IgD-negative memory B cell (primary cell): ENCODE results near the gene SMIM14. TPM values are rescaled to one million over a fixed set of nuclear protein-coding genes. Genes with fewer than 3 reads are reported as not detected.
"Not testable (repeated sequence)": the region's sequence is repeated elsewhere in the genome, so short reads cannot be mapped to it uniquely, and the experiment has no call there.

Experiments used
- H3K27ac Mint-ChIP-seq, 3 donors: one replicate each; pipeline ENCODE4 v1.8.0; 2020 to 2022; ENCODE audit warnings: mild to moderate bottlenecking in 3 of 3, mixed read lengths in 3 of 3, moderate library complexity in 1 of 3
- H3K27me3 Mint-ChIP-seq: one replicate; pipeline ENCODE4 v1.8.0; 2021; ENCODE audit warnings: mixed read lengths
- H3K36me3 Mint-ChIP-seq: one replicate; pipeline ENCODE4 v1.8.0; 2020; ENCODE audit warnings: mild to moderate bottlenecking, mixed read lengths
- H3K4me1 Mint-ChIP-seq, 3 donors: one replicate each; pipeline ENCODE4 v1.8.0; 2020 to 2022; ENCODE audit warnings: mixed read lengths in 3 of 3, mild to moderate bottlenecking in 1 of 3
- H3K4me3 Mint-ChIP-seq, 4 donors: one replicate each; pipeline ENCODE4 v1.8.0; 2020 to 2022; ENCODE audit warnings: mild to moderate bottlenecking in 4 of 4, mixed read lengths in 4 of 4, moderate library complexity in 3 of 4
- H3K9me3 Mint-ChIP-seq, 3 donors: one replicate each; pipeline ENCODE4 v1.8.0; 2020 to 2021; ENCODE audit warnings: mixed read lengths in 3 of 3, mild to moderate bottlenecking in 1 of 3
- polyA plus RNA-seq: library from polyadenylated mRNA; unstranded; fragments of 300-500 nt; fragmentation: Illumina TruSeq; gene quantifications from one replicate; pipeline ENCODE4 v1.2.3, GENCODE V29; 2021

The SMIM14 gene
- polyA plus RNA-seq, 1 donor from 2014 or later = 189 TPM

DNA sequence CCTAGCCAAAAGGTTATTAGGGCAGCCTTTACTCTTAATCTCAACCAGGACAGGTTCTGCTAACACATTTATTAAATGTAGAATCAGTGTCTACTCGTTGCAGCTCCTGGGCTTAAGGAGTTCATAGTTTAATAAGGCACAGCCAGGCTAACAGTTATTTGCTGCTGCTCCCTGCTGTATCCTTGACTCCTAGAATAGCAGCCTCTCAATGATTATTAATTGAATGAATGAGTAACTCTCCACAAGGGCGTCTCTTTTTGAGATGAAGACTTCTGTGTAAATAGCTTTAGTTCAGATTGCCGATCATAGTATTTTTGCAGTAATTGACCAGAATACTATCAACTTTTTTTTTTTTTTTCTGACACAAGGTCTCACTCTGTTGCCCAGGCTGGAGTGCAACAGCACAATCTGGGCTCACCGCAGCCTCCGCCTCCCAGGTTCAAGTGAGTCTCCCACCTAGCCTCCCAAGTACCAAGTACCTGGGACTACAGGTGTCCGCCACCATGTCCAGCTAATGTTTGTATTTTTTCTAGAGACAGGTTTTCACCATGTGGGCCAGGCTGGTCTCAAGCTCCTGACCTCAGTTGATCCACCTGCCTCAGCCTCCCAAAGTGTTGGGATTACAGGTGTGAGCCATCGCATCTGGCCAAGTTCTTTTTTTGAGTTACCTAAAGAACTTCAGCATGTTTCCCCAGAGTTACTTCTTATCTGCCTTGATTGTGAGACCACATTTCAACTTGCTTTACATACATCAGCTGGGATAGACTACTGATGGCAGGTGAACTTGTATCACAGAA is 114.3 kb downstream of the SMIM14 start:
- no peak overlapping the region for H3K27ac Mint-ChIP-seq
- no peaks in the 10 kb centered on the region for H3K27me3 Mint-ChIP-seq
- H3K36me3 Mint-ChIP-seq = no peaks in the 10 kb centered on the region
- H3K4me3 Mint-ChIP-seq = peak overlapping the region in 1 of 4 donors; percentile 53
- H3K9me3 Mint-ChIP-seq = no peaks in the 10 kb centered on the region
- H3K4me1 Mint-ChIP-seq = peaks cover 14 to 19% (median 19%) of the 10 kb centered on the region in 3 donors

DNA sequence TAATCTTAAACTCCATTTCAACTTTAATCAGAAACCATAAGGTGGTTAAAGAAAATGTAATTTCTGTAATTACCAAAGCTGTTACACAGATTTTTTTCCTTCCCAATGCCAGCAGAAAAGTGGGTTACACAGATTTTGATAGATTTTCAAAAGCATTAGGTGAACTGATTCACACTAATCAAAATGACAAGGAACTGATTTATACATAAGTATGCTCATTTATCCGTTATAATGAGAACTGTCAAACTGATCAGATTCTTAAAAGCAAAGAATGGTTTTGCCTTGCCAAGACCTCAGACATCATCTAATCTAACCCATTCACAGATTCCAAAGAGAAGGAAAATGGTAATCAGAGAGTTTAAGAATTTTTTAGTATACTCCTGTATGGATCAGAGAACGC is 116.6 kb downstream of the SMIM14 start:
- Mint-ChIP-seq H3K36me3 (peaks cover 1% of the 10 kb centered on the region), H3K4me3 (peak overlapping the region in 1 of 4 donors; percentile 13)

DNA sequence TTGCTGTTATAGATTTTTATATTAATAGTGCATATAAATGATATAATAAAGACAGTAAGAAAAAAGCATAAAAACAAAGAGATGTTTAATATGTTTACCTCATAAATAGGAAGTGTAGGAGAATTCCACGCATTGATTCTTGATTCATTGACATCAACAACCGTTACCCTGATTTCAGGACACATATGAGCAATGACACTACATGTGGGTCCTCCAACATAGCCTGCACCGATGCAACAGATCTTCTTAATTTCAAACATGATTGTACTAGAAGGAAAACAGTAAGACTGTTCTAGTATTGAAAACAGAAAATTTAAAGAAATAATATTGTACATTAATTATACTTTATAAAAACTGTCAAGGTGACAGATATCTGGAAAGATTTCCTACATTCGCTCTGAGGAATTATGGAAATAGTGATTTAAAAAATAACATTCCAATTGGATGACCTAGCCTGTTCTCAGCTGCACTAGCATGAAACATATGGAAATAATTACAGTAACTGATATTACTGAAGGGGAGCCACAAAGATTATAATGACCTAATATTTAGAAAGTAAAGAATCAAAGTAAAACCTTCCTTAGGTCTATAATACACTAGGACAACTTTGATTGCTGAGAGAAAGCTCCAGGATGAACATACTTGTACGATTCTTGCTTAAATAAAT is 117.3 kb downstream of the SMIM14 start:
- H3K4me3 Mint-ChIP-seq = no peak overlapping the region
- no peaks in the 10 kb centered on the region for H3K27me3 Mint-ChIP-seq
- no peak overlapping the region for H3K27ac Mint-ChIP-seq
- H3K4me1 Mint-ChIP-seq = peaks cover 7 to 9% (median 8%) of the 10 kb centered on the region in 3 donors
- H3K36me3 Mint-ChIP-seq = peaks cover 1% of the 10 kb centered on the region
- no peaks in the 10 kb centered on the region for H3K9me3 Mint-ChIP-seq

More for the DNA sequence above, 116.6 kb downstream of the SMIM14 start:
- Mint-ChIP-seq H3K27ac (no peak overlapping the region), H3K4me1 (peaks cover 11 to 13% (median 12%) of the 10 kb centered on the region in 3 donors), H3K27me3 (no peaks in the 10 kb centered on the region), H3K9me3 (no peaks in the 10 kb centered on the region)

DNA sequence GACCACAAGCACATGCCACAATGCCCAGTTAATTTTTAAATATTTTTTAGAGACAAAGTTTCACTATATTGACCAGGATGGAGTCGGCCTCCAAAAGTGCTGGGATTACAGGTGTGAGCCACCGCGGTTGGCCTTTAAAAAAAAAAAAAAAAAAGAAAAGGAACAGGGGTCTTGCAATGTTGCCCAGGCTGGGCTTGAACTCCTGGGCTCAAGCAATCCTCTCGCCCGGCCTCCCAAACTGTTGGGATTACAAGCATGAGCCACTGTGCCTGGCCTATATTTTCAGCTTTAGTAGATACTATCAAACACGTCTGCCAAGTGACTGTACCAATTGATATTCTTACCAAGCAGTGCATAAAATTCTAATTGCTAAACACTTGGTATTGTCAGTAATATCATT is 120.2 kb downstream of the SMIM14 start:
- Mint-ChIP-seq H3K4me1 (no peaks in the 10 kb centered on the region), H3K27ac (no peak overlapping the region), H3K27me3 (no peaks in the 10 kb centered on the region), H3K4me3 (no peak overlapping the region), H3K36me3 (peaks cover 1% of the 10 kb centered on the region), H3K9me3 (no peaks in the 10 kb centered on the region)

DNA sequence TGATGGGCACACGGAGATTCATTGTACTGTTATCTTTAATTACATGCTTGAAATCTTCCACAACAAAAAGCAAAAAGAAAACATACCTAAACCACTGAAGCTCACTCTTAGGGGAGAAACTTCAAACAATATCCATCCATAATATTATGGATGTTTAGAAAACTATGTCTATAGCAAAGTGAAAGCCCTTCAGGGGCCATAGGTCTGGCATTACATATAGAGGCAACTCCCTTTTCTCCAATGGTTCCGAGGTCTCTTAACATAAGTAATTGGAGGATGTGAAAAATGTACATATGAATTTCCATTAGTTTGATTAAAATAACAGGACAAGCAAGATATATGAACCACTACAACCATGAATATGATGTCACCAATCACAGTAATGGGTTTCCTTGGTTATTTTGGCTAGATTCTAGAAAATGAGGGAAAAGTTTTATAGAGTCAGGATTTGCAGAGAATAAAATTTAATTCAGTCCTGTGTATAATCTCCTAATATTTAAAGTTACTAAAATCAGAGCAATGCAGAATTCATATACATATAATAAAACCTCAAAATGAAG is 122.2 kb downstream of the SMIM14 start:
- Mint-ChIP-seq H3K4me1 (no peaks in the 10 kb centered on the region), H3K36me3 (peaks cover 1% of the 10 kb centered on the region), H3K27ac (no peak overlapping the region), H3K27me3 (no peaks in the 10 kb centered on the region), H3K4me3 (no peak overlapping the region), H3K9me3 (no peaks in the 10 kb centered on the region)

DNA sequence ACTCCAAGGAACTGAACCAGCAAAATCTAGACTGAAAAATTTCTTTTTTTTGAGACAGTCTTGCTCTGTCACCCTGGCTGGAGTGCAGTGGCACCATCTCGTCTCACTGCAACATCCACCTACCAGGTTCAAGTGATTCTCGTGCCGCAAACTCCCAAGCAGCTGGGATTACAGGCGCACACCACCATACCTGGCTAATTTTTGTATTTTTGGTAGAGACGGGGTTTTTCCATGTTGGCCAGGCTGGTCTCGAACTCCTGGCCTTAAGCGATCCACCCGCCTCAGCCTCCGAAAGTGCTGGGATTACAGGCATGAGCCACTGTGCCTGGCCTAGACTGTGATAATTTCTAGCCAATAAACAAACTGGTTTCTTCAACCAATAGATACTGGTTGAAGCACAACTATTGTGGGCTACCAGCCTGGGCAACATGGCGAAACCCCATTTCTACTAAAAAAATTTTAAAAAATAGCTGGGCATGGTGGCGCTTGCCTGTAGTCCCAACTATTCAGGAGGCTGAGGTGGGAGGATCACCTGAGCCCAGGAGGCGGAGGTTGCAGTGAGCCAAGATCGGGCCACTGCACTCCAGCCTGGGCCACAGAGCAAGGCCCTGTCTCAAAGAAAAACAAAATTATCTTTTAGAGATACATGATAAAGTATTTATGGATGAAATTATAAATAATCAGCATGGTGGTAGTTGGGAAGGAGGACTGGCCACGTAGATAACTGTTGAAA is 122.8 kb downstream of the SMIM14 start:
- H3K36me3 Mint-ChIP-seq, H3K27ac Mint-ChIP-seq, H3K4me3 Mint-ChIP-seq, H3K4me1 Mint-ChIP-seq, H3K9me3 Mint-ChIP-seq, H3K27me3 Mint-ChIP-seq: not testable (repeated sequence)

DNA sequence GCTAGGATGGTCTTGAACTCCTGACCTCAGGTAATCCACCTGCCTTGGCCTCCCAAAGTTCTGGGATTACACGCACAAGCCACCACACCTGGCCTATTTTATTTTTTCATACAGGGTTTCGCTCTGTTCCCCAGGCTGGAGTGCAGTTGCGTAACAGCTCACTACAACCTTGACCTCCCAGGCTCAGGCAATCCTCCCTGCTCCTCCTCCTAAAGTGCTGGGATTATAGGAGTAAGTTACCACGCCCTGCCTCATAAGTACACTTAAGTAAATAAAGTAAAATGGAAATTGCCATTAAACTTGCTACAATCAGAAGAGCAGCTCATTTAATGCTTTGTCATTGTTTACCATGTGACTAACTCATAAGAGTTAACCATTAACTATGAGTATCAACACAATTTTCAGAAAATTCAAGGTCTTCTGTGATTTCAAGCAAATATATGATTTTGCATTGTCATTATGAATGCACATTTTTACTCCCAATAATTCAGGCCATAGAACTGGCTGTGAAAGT is 123.7 kb downstream of the SMIM14 start:
- no peaks in the 10 kb centered on the region for H3K9me3 Mint-ChIP-seq
- H3K36me3 Mint-ChIP-seq = peaks cover 1% of the 10 kb centered on the region
- no peaks in the 10 kb centered on the region for H3K27me3 Mint-ChIP-seq
- H3K4me3 Mint-ChIP-seq = no peak overlapping the region
- no peaks in the 10 kb centered on the region for H3K4me1 Mint-ChIP-seq
- H3K27ac Mint-ChIP-seq = no peak overlapping the region

DNA sequence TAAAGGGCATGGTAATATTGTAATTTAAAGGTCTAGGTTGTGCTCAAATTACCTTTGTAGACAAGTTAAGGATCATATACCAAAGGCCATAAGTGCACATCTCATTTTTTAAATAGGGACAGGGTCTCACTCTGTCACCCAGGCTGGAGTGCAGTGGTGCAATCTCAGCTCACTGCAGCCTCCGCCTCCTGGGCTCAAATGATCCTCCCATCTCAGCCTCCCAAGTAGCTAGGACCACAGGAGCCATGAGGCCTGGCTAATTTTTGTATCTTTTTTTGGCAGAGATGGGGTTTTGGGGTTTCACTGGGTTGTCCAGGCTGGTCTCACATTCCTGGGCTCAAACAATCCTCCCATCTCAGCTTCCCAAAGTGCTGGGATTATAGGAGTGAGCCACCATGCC is 124.4 kb downstream of the SMIM14 start:
- not testable (repeated sequence) for H3K27me3 Mint-ChIP-seq, H3K27ac Mint-ChIP-seq, H3K4me3 Mint-ChIP-seq, H3K36me3 Mint-ChIP-seq, H3K9me3 Mint-ChIP-seq, H3K4me1 Mint-ChIP-seq

DNA sequence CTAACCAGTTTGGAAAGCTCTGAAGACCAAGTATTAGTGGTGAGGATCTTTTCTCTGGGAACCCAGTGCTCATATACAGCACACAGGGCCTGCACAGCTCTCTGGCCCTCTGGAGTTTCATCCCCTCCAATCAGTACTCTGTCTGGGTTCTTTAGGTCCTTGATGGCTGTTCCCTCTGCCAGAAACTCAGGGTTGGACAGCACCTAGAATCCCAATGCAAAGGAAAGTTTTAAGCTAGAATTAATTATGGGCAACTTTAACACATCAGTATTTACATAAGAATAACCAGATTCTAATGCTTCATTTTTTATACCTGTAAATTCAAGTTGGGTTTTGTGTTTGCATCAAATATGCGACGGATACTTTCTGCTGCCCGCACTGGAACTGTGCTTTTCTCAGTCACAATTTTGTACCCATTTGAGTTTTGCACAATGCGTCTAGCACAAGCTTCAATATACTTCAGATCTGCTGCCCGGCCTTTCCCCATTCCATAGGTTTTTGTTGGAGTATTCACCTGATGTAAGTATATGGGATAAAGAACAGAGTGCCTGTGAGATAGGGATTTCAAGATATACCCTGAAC is 128.2 kb downstream of the SMIM14 start:
- Mint-ChIP-seq H3K36me3 (peaks cover 7% of the 10 kb centered on the region), H3K27me3 (no peaks in the 10 kb centered on the region), H3K9me3 (no peaks in the 10 kb centered on the region), H3K4me1 (no peaks in the 10 kb centered on the region), H3K4me3 (peak overlapping the region in 1 of 4 donors; percentile 12), H3K27ac (no peak overlapping the region)

DNA sequence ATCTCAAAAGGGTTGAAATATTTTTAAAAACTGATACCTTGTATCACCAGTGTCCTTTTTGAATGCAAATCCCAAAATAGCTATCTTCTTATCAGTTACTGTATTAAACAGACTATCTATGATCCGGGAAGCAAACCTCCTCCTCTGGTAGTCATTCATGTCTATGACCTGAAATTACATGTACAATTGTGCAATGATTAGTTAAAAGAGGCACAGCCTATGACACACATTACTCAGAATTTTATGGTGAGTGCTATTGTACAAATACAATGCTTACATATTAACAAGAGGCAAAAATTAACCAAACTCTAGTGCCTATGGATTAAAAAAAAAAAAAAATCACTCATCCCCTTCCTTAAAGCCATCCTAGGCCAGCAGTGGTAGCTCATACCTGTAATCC is 133.1 kb downstream of the SMIM14 start:
- Mint-ChIP-seq H3K36me3 (peaks cover 16% of the 10 kb centered on the region), H3K27ac (no peak overlapping the region), H3K4me3 (no peak overlapping the region), H3K27me3 (no peaks in the 10 kb centered on the region), H3K4me1 (no peaks in the 10 kb centered on the region), H3K9me3 (no peaks in the 10 kb centered on the region)

DNA sequence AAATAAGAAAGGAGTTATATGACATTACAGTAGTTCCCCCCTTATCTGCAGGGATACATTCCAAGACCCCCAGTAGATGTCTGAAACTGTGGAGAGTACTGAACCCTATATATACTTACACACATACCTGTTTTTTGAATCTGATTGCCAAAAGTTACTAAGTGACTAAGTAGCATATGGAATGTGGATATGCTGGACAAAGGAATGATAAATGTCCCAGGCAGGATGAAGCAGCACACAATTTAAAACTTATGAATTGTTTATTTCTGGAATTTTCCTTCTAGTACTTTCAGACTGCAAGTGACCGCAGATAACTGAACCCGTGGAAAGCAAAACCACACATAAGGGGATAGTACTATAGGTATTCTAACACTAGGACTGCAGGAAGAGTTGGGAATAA is 134.1 kb downstream of the SMIM14 start:
- H3K27me3 Mint-ChIP-seq = no peaks in the 10 kb centered on the region
- no peaks in the 10 kb centered on the region for H3K4me1 Mint-ChIP-seq
- H3K4me3 Mint-ChIP-seq = no peak overlapping the region
- H3K27ac Mint-ChIP-seq = no peak overlapping the region
- H3K9me3 Mint-ChIP-seq = no peaks in the 10 kb centered on the region
- peaks cover 16% of the 10 kb centered on the region for H3K36me3 Mint-ChIP-seq

DNA sequence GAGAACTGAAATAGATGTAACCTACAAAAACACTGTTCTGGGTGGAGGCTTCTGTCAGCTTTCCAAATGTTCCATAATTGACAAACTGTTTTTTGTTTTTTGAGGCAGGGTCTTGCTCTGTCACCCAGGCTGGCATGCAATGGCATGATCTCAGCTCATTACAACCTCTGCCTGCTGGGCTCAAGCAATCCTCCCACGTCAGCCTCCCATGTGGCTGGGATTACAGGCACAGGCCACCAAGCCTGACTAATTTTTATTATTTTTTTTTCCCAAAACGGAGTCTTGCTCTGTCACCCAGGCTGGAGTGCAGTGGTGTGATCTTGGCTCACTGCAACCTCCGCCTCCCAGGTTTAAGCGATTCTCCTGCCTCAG is 136.0 kb downstream of the SMIM14 start:
- H3K4me3 Mint-ChIP-seq, H3K9me3 Mint-ChIP-seq, H3K27me3 Mint-ChIP-seq, H3K4me1 Mint-ChIP-seq: not testable (repeated sequence)
- Mint-ChIP-seq H3K27ac (peak overlapping the region in 1 of 3 donors; percentile 32), H3K36me3 (peaks cover 15% of the 10 kb centered on the region)

DNA sequence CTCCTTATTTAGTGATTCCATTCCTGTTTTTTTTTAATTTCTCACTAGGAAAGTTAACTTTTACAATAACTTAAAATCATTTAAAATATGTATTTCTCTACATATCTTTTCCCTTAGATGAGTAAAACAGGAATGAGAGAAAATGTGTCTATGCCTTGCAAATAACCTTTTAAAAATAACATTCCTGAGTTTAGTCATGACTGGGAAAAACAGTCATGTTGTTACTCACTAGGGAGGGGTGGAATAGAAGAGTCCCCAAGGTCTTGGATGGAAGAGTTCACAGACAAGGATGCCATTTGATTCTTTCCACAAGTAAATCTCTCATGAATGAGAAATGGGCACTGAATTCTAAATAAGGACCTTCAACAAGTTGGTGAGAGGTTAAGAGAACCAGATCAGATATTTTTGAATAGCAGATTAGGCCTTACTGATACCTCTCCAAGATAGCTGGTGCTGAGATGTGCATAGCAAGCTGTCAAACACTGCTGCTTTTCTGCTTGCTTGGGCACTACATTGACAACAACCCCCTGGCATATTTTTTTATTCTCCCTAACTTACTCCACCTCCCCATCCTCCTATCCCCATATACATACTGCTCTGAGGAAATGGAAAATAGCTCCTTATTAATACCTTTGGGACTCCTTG is 136.5 kb downstream of the SMIM14 start:
- no peaks in the 10 kb centered on the region for H3K9me3 Mint-ChIP-seq
- peak overlapping the region in 1 of 3 donors; percentile 32 for H3K27ac Mint-ChIP-seq
- H3K27me3 Mint-ChIP-seq = no peaks in the 10 kb centered on the region
- no peak overlapping the region for H3K4me3 Mint-ChIP-seq
- H3K4me1 Mint-ChIP-seq = no peaks in the 10 kb centered on the region
- peaks cover 15% of the 10 kb centered on the region for H3K36me3 Mint-ChIP-seq

DNA sequence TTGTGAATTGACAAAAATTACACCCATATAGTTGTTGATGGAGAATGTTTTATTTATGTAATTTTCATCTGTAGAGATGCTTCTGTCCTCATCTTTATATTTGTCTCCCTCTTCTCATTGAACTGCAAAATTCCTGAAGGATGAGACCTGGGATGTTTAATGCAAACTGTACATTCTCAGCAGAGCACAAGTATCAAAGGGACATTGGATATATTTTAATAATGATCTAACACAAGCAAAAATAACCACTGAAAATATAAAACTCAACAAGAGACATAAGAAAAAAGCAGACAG is 140.0 kb downstream of the SMIM14 start:
- Mint-ChIP-seq H3K4me1 (no peaks in the 10 kb centered on the region), H3K27ac (no peak overlapping the region), H3K9me3 (no peaks in the 10 kb centered on the region), H3K36me3 (peaks cover 10% of the 10 kb centered on the region), H3K4me3 (no peak overlapping the region), H3K27me3 (no peaks in the 10 kb centered on the region)
